ENCODE results near the gene LSM4.

The LSM4 gene

GRCh38 chr19:18291590-18292461 is 31.1 kb downstream of the LSM4 start:
- peak; percentile 82 for DNase-seq

- peak; percentile 24 for DNase-seq
Measured at GRCh38 chr19:18291019-18291524, 31.8 kb downstream of the LSM4 start.

GRCh38 chr19:18290302-18291018 is 32.4 kb downstream of the LSM4 start:
- peak; percentile 72 for DNase-seq

GRCh38 chr19:18289471-18290301 is 33.2 kb downstream of the LSM4 start:
- no peak for DNase-seq

GRCh38 chr19:18287836-18288772 is 34.8 kb downstream of the LSM4 start:
- no peak for DNase-seq

GRCh38 chr19:18286973-18287635 is 35.8 kb downstream of the LSM4 start:
- no peak for DNase-seq

GRCh38 chr19:18284712-18285360 is 38.0 kb downstream of the LSM4 start:
- peak; percentile 46 for DNase-seq

- no peak for DNase-seq
Measured at GRCh38 chr19:18283338-18283737, 39.5 kb downstream of the LSM4 start.

- DNase-seq, result peak; percentile 25
Measured at GRCh38 chr19:18282788-18283141, 40.1 kb downstream of the LSM4 start.

- DNase-seq, result no peak
Measured at GRCh38 chr19:18282021-18282787, 40.7 kb downstream of the LSM4 start.

GRCh38 chr19:18281082-18282020 is 41.5 kb downstream of the LSM4 start, which contains the start of gene JUND:
TSS of gene JUND (minus strand) at chr19:18281622. CDS start at chr19:18281484, 138 bp downstream.
- DNase-seq, result peak; percentile 98

GRCh38 chr19:18280247-18281081 is 42.4 kb downstream of the LSM4 start:
- peak; percentile 88 for DNase-seq

- DNase-seq, result peak; percentile 96
Measured at GRCh38 chr19:18279516-18280246, 43.2 kb downstream of the LSM4 start.

GRCh38 chr19:18279266-18279515 is 43.7 kb downstream of the LSM4 start:
- DNase-seq, result no peak

GRCh38 chr19:18278521-18279265 is 44.2 kb downstream of the LSM4 start:
- DNase-seq, result peak; percentile 32

GRCh38 chr19:18274781-18275356 is 48.0 kb downstream of the LSM4 start:
- DNase-seq, result no peak
